B cell (primary cell): ENCODE results near the gene JPH2. TPM values are rescaled to one million over a fixed set of nuclear protein-coding genes. Genes with fewer than 3 reads are reported as not detected.
A peak's percentile ranks its signal among the peaks of the same experiment; 100 is the strongest.

Experiments
- ATAC-seq: fragments of 200-7000 bp; cut with Tn5 transposase; one replicate; pipeline ENCODE4 v1.10.0; 2021; ENCODE audit warnings: low read depth, mild to moderate bottlenecking, moderate number of reproducible peaks, moderate library complexity
- CTCF ChIA-PET: fragments of 350-600 bp; sonication (Branson Sonifier 250); formaldehyde crosslinking; loops from one replicate; lab custom pipeline; 2021; ENCODE audit warnings: antibody characterized with exemption, inconsistent platforms; lab: Charles Lee
- POLR2A ChIA-PET: fragments of 350-600 bp; sonication (Branson Sonifier 250); formaldehyde crosslinking; loops from one replicate; lab custom pipeline; 2021; ENCODE audit warnings: antibody characterized with exemption; lab: Charles Lee
- DNase-seq: peaks from one replicate; pipeline ENCODE4 v3.0.0; 2013
- H2AFZ ChIP-seq: 2 replicates; pipeline ENCODE4 v1.6.1; 2012; ENCODE audit warnings: mild to moderate bottlenecking, low read depth, low read length; ENCODE audit not compliant: insufficient read depth, poor library complexity, severe bottlenecking
- H3K27ac ChIP-seq, 2 donors: 1 replicate in 1 of 2; 2 replicates in 1 of 2; pipeline ENCODE4 v1.5.1; 2012 to 2013; ENCODE audit warnings: low read length in 2 of 2, mild to moderate bottlenecking in 2 of 2, moderate library complexity in 1 of 2
- H3K27me3 ChIP-seq, 4 experiments: fragments of 200-600 bp in 1 of 4; sonication (generic) in 1 of 4; replicated peaks in 1 of 4; 1 replicate in 2 of 4; 2 replicates in 2 of 4; pipeline versions ENCODE4 v1.6.1 to v1.7.0; 2013 to 2016; ENCODE audit warnings: low read length in 3 of 4, mild to moderate bottlenecking in 2 of 4, mixed read lengths in 1 of 4, moderate library complexity in 1 of 4; ENCODE audit not compliant: insufficient read depth in 4 of 4, control insufficient read depth in 3 of 4; ENCODE audit errors: control extremely low read depth in 1 of 4
- H3K36me3 ChIP-seq, 2 experiments: replicated peaks in 1 of 2; 1 replicate in 1 of 2; 2 replicates in 1 of 2; pipeline versions ENCODE4 v1.6.1 to v1.7.1; 2013; ENCODE audit warnings: low read length in 1 of 2; ENCODE audit not compliant: insufficient read depth in 2 of 2, control insufficient read depth in 1 of 2; ENCODE audit errors: control extremely low read depth in 1 of 2, extremely low read depth in 1 of 2
- H3K4me1 ChIP-seq, 2 donors: fragments of 200-600 bp in 1 of 2; sonication (generic) in 1 of 2; 1 replicate in 1 of 2; 2 replicates in 1 of 2; pipeline versions ENCODE4 v1.5.1 to v1.6.1; 2013 to 2017; ENCODE audit warnings: low read length in 2 of 2; ENCODE audit not compliant: control insufficient read depth in 2 of 2, insufficient read depth in 2 of 2
- H3K4me2 ChIP-seq: replicated peaks from 2 replicates; pipeline ENCODE3; 2012; ENCODE audit warnings: mild to moderate bottlenecking, low read depth, low read length; ENCODE audit not compliant: poor library complexity, severe bottlenecking
- H3K4me3 ChIP-seq, 5 experiments: fragments of 200-600 bp in 1 of 5; sonication (generic) in 1 of 5; 1 replicate in 3 of 5; 2 replicates in 2 of 5; pipeline versions ENCODE4 v1.5.1 to v1.7.0; 2011 to 2016; ENCODE audit warnings: low read length in 4 of 5, mild to moderate bottlenecking in 4 of 5, low read depth in 2 of 5, control low read depth in 1 of 5, moderate library complexity in 1 of 5; ENCODE audit not compliant: insufficient read depth in 1 of 5; ENCODE audit errors: control extremely low read depth in 1 of 5, extremely low read depth in 1 of 5
- H3K79me2 ChIP-seq: fragments of 200-600 bp; sonication (generic); one replicate; pipeline ENCODE4 v1.6.0; 2016; ENCODE audit warnings: low read length; ENCODE audit not compliant: control insufficient read depth, insufficient read depth
- H3K9ac ChIP-seq: fragments of 200-600 bp; sonication (generic); 2 replicates; pipeline ENCODE4 v1.6.1; 2017; ENCODE audit warnings: mild to moderate bottlenecking, low read length, moderate library complexity
- H3K9me3 ChIP-seq, 3 donors: one replicate each; pipeline versions ENCODE4 v1.6.1 to v1.7.1; 2013; ENCODE audit warnings: low read length in 2 of 3; ENCODE audit not compliant: control insufficient read depth in 2 of 3, insufficient read depth in 1 of 3; ENCODE audit errors: control extremely low read depth in 1 of 3
- H4K20me1 ChIP-seq: 2 replicates; pipeline ENCODE4 v1.6.0; 2012; ENCODE audit warnings: mild to moderate bottlenecking, low read length; ENCODE audit not compliant: insufficient read depth, control insufficient read depth, poor library complexity, severe bottlenecking
- H3K27ac Mint-ChIP-seq: one replicate; pipeline ENCODE4 v1.8.0; 2021; ENCODE audit warnings: mixed read lengths
- H3K27me3 Mint-ChIP-seq: one replicate; pipeline ENCODE4 v1.8.0; 2021; ENCODE audit warnings: mixed read lengths
- H3K4me1 Mint-ChIP-seq: one replicate; pipeline ENCODE4 v1.8.0; 2021; ENCODE audit warnings: mixed read lengths
- H3K4me3 Mint-ChIP-seq: one replicate; pipeline ENCODE4 v1.8.0; 2021; ENCODE audit warnings: mixed read lengths
- H3K9me3 Mint-ChIP-seq: one replicate; pipeline ENCODE4 v1.8.0; 2022; ENCODE audit warnings: mixed read lengths; ENCODE audit not compliant: insufficient read depth
- EZH2 ChIP-seq: IDR thresholded peaks from 2 replicates; pipeline ENCODE4 v1.6.1; 2012; ENCODE audit warnings: borderline replicate concordance, low read depth, mild to moderate bottlenecking, moderate library complexity, low read length; ENCODE audit not compliant: insufficient read depth, poor library complexity, severe bottlenecking
- WGBS: methylation state at CpG from one replicate; pipeline ENCODE4 v1.1.5; 2013; ENCODE audit warnings: missing lambda C conversion rate; ENCODE audit not compliant: insufficient coverage; 5-methylcytosine and 5-hydroxymethylcytosine counted together
- intact Hi-C: fragments of 100-400 bp; cut with micrococcal nuclease; formaldehyde crosslinking; loops from one replicate; pipeline ENCODE4 v1.10.0; 2022
- polyA plus RNA-seq: library from polyadenylated mRNA; depleted of rRNA; stranded (reverse); fragments of >200 nt; gene quantifications from 2 replicates; pipeline ENCODE4 v1.2.3, GENCODE V29; 2012
- total RNA-seq, 2 donors: library from RNA; stranded (reverse); fragments of 120-200 nt in 1 of 2; gene quantifications; 1 replicate in 1 of 2; 2 replicates in 1 of 2; pipeline versions ENCODE4 v1.2.3 to v1.2.4, GENCODE V29; 2013 to 2022
- TF ChIP-seq, protein P1 (sequence below): fragments of 200-600 bp; IDR thresholded peaks from one replicate; pipeline ENCODE4 v1.8.0; 2022; ENCODE audit warnings: antibody characterized with exemption, mild to moderate bottlenecking

JPH2 gene
- total and polyA plus RNA-seq, 2 donors (not counting 1 experiment from before 2014, with no cell fraction given), result 0.10 TPM; not detected in 1

DNA sequence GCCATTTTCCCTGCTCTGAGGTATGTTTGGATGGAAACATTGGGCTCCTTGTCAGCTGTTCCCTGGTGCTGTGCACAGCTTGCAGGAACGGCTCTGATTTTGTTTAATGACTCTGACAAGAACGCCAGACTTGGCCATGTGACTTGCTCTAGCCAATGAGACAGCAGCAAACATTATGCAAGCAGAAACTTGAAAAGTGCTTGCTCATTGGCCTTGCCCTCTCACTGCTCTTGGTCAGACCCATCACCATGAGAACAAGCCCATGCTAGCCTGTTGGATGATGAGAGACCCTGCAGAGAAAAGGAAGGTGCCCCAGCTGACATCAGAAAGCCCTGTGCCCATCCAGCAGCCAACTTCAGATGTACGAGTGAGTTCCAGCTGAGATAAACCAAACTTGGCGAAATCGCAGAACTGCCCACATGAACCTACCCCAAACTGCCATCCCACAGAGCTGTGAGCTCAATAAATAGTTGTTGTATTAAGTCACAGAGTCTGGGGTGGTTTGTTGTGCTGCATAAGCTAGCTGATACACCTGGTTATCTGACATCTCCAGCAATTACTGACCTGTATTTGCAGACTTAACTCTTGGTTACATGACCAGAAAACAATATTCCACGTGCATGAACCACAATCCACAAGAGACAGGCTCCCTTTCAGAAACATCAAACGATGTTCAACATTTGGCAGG lies 96.9 kb downstream of the JPH2 start:
- DNase-seq, result no peak
- ChIA-PET POLR2A (no interaction called here), CTCF (interaction anchor here (0.5 to 2.3 kb wide), 4 partner anchors 13 to 640 kb away, joined by 3 to 7 read pairs (median 4); no protein-coding TSS in a partner anchor)
- no peak for ATAC-seq
- TF ChIP-seq EZH2, result no peak
- TF ChIP-seq, protein P1, sequence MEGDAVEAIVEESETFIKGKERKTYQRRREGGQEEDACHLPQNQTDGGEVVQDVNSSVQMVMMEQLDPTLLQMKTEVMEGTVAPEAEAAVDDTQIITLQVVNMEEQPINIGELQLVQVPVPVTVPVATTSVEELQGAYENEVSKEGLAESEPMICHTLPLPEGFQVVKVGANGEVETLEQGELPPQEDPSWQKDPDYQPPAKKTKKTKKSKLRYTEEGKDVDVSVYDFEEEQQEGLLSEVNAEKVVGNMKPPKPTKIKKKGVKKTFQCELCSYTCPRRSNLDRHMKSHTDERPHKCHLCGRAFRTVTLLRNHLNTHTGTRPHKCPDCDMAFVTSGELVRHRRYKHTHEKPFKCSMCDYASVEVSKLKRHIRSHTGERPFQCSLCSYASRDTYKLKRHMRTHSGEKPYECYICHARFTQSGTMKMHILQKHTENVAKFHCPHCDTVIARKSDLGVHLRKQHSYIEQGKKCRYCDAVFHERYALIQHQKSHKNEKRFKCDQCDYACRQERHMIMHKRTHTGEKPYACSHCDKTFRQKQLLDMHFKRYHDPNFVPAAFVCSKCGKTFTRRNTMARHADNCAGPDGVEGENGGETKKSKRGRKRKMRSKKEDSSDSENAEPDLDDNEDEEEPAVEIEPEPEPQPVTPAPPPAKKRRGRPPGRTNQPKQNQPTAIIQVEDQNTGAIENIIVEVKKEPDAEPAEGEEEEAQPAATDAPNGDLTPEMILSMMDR, result no peak
- Histone ChIP-seq H3K4me3 (no peak overlapping the region), H3K27me3 (peaks cover 0 to 4% (median 3%) of the 10 kb centered on the region in 4 experiments), H2AFZ (peak overlapping the region; percentile 19), H3K36me3 (no peaks in the 10 kb centered on the region), H3K4me2 (peak overlapping the region; percentile 11), H3K4me1 (no peaks in the 10 kb centered on the region), H3K9me3 (peaks cover 0 to 4% (median 0%) of the 10 kb centered on the region in 3 donors), H3K27ac (no peak overlapping the region), H3K79me2 (no peaks in the 10 kb centered on the region), H4K20me1 (no peaks in the 10 kb centered on the region), H3K9ac (no peak overlapping the region)
- no peak overlapping the region for H3K4me3 Mint-ChIP-seq
- H3K4me1 Mint-ChIP-seq, result no peaks in the 10 kb centered on the region
- WGBS, result 30% methylated on average over 4 of the region's 7 CpGs
- intact Hi-C loops, result no loop called here
- H3K27ac Mint-ChIP-seq, result no peak overlapping the region
- H3K27me3 Mint-ChIP-seq, result peaks cover 17% of the 10 kb centered on the region
- H3K9me3 Mint-ChIP-seq, result no peaks in the 10 kb centered on the region

DNA sequence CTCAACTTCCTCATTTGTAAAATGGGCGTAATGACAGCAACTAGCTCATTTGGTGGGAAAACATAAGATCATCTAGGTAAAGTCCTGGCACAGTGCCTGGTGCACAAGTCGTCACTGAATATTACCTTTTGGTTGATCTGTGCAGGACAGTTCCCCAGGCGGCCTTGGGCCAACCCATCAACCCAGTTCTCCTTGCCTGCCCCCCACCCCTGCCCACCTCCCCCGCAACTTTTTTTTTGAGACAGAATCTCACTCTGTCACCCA lies 99.2 kb downstream of the JPH2 start:
- Histone ChIP-seq H3K9me3 (peaks cover 0 to 4% (median 0%) of the 10 kb centered on the region in 3 donors), H3K79me2 (no peaks in the 10 kb centered on the region), H3K4me3 (no peak overlapping the region), H3K9ac (no peak overlapping the region), H3K36me3 (no peaks in the 10 kb centered on the region), H3K27ac (no peak overlapping the region), H4K20me1 (no peaks in the 10 kb centered on the region), H3K4me2 (no peak overlapping the region), H3K4me1 (no peaks in the 10 kb centered on the region), H3K27me3 (peaks cover 0 to 4% (median 2%) of the 10 kb centered on the region in 4 experiments), H2AFZ (no peak overlapping the region)
- DNase-seq (no peak), ATAC-seq (no peak)
- peaks cover 12% of the 10 kb centered on the region for H3K27me3 Mint-ChIP-seq
- no peak for TF ChIP-seq EZH2
- TF ChIP-seq, protein P1, result no peak
- no peaks in the 10 kb centered on the region for H3K9me3 Mint-ChIP-seq
- intact Hi-C loops, result no loop called here
- H3K4me3 Mint-ChIP-seq, result no peak overlapping the region
- ChIA-PET CTCF (no interaction called here), POLR2A (no interaction called here)
- WGBS, result 83% methylated on average over 3 of the region's 4 CpGs
- no peak overlapping the region for H3K27ac Mint-ChIP-seq
- H3K4me1 Mint-ChIP-seq, result no peaks in the 10 kb centered on the region
